GM19351 (cell line): ENCODE measurements around the gene FTMT.
"Not testable (repeated sequence)": the region's sequence is repeated elsewhere in the genome, so short reads cannot be mapped to it uniquely, and the experiment has no call there.

Source experiments
- ATAC-seq: cut with Tn5 transposase; IDR thresholded peaks from one replicate; pipeline ENCODE4 v1.9.1; 2021; ENCODE audit warnings: mild to moderate bottlenecking, moderate library complexity; ENCODE audit not compliant: unreplicated experiment

The FTMT gene

DNA sequence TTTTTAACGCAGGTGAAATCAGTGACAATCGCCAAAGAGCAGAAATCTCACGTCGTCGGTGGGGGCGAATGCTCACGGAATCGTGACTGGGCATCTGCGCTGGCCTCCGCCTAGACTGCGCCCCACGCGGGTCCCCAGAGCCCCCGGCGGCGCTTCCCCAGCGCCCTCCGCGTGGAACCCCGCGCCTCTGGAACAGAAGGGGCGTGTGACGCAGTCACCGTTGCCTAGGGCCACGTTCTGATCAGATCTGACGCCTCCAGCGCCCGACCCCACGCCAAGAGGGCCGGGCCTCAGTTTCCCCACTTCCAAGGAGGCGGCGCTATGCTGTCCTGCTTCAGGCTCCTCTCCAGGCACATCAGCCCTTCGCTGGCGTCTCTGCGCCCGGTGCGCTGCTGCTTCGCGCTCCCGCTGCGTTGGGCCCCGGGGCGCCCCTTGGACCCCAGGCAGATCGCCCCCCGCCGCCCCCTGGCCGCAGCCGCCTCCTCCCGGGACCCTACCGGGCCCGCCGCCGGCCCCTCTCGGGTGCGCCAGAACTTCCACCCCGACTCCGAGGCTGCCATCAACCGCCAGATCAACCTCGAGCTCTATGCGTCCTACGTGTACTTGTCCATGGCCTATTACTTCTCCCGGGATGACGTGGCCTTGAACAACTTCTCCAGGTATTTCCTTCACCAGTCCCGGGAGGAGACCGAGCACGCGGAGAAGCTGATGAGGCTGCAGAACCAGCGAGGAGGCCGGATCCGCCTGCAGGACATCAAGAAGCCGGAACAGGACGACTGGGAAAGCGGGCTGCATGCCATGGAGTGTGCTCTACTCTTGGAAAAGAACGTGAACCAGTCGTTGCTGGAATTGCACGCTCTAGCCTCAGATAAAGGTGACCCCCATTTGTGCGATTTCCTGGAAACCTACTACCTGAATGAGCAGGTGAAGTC lies at the start of gene FTMT:
FTMT (plus strand) TSS at position 240 of the 932 bp plus-strand sequence; CDS start at position 322, 82 bp downstream.
- ATAC-seq, result no peak

DNA sequence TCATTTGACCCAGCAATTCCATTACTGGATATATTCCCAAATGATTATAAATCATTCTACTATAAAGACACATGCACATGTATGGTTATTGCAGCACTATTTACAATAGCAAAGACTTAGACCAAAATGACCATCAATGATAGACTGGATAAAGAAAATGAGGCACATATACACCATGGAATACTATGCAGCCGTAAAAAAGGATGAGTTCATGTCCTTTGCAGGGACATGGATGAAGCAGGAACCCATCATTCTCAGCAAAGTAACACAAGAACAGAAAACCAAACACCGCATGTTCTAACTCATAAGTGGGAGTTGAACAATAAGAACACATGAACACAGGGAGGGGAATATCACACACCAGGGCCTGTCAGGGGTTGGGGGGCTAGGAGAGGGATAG lies 46.4 kb upstream of the FTMT start:
- not testable (repeated sequence) for ATAC-seq

DNA sequence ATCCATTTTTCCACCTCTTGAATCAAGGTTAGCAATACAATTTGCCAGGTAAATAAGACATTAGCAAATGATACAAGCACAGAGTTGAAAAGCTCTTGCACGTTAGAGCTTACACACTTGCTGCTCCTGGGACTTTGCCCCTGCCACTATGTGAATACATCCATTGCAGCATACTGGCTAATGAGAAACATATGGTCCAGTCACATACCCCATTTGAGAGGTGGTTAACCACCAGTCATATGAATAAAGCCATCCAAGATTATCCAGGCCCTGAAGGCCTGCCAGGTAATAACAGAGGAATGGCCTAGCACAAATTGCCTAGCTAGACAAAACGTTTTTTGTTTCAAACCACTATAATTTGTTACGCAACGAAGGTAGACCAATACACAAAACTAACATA lies 45.8 kb upstream of the FTMT start:
- no peak for ATAC-seq

DNA sequence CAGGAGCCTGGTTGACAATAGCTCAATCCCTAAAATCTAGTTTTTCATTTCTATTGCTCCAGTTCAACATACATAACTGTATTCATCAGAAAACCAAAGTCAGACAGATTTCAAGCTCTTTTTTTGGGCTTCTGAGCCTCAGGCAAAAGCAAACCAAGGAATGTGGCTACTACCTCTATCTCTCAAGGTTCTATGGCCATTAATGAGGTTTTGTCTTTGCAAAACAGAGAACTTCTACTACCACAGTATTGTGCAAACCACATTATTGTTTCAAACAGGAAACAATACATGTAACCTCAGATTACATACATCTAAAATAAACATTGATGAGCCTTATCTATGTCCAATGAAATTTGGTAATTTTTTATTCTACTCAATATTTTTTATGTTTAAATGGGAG lies 35.5 kb upstream of the FTMT start:
- ATAC-seq, result no peak

DNA sequence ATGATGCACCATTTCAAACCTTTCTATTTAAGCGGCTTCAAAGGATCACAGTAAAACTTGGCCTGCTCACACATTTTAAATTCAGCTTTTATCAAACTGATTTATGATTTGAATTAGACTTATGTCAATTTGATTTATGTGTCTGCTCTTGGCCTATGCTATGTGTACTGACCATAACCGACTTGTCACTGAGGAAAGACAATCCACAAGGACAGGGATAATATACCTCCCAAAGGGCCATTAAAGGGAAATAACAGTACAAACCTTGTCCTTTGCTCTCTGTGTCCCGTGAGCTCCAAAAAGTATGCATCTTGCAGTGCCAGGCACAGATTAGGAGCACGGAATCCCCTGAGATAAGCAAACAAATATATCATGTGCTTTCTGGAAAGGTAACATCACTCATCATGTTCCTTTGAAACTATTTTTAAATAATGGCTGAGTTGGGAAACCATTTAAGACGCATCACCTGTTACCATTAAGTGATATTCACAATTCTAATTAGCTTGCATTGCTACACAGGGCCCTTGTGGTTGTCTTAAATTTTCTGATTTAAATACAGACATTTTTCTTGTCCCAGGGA lies 31.9 kb upstream of the FTMT start:
- no peak for ATAC-seq

DNA sequence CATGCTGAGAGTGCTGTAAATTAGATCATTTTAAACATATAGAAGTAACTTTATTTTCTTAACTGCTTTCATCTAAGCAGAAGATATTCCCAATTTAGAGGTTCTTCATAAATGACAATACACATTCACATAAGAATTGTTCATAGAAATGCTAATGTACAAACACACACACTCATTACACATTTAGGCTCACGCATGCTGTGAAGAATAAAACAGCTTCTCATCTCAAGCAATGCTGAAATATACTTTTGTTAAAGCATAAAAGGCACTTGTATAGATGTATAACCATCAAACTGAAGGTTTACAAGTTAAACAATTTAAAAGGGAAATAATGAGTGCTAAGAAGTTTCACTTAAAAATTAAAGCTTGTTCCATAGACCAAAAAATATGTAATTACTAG lies 18.1 kb upstream of the FTMT start:
- no peak for ATAC-seq

DNA sequence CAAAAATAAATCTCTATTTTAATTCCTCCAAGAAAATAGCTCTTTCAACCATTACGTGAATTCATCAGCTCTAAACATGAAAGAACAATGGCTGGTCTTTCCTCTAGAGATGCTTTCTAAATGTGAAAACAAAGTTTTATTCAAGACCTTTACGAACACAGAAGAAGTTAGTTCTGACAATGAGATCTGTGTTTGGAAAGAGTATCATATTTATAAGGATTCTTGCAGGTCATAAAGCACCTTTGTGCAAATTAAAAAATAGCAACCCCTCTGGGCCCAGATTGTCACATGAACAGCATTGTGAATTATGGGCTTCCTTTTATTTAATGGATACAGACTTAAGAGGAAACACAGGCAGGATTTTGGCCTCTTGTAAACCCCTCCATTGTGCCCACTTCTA lies 17.7 kb upstream of the FTMT start:
- no peak for ATAC-seq

DNA sequence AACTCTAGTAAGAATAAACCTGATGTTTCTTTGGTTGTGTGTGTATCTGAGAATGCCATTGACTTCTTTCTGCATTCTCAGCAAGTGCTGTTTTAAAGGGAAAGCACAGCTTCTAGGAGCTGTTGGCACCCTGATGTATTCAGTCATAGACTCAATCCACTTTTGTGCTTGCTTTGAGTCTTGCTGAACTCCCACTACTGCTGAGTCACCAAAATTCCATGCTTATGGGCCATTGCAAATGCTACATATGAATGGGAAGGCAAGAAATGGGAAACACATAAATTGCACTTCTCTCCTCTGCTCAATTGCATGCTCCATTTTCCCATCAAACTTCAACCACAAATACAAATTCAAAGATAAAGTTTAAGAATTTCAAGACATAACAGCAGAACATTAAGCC lies 9.8 kb upstream of the FTMT start:
- ATAC-seq, result no peak

DNA sequence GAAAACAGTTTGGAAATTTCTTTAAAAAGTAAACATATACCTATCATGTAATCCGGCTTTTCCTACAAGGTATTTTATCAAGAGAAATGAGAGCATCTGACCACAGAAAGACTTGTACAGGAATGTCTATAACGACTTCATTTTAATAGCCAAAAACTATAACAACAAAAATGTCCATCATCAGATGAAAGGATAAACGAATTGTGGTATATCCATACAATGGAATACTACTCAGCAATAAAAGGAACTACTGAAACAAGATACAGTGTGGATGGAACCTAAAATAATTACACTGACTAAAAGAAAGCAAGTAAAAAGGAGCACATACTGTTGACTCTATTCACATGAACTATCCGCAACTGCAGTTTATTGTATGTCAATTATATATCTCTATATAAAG lies 1.4 kb upstream of the FTMT start:
- ATAC-seq, result no peak

DNA sequence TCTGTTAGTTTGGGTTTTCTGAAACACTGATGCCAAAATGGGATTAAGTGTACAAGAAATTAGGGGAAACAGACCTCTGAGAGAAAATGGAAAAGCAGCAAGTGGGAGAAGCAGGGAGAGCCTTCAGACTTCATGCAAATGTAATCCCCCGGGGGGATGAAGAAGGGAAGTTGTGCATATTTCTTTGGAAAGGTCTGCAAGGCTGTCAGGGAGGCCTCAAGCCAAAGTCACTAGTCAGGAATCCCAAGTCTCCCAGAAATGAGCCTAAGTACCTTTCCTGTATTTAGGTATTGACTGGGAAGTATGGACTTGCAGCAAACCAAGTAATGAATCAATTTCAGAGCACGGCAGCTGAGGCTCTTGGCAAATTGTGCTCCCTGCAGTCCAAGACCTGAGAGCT lies 2.2 kb downstream of the FTMT start:
- ATAC-seq, result no peak

DNA sequence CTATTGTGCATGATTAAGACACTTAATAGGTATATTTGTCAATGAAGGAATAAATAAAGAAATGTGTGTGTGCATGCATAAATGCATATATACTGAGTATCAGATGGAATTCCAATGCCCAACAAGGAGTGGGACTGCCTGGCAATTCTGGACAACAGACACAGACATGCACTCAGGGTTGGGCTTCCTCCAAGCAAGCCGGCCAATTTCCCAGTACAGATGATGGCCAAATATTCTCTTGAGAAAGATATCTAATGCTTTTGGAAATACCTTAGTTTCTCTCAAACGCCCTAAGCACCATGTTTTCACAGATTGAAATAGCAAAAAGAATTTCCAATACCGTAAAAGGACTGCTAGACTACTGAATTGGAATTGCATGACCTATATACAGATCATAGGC lies 11.1 kb downstream of the FTMT start:
- no peak for ATAC-seq

DNA sequence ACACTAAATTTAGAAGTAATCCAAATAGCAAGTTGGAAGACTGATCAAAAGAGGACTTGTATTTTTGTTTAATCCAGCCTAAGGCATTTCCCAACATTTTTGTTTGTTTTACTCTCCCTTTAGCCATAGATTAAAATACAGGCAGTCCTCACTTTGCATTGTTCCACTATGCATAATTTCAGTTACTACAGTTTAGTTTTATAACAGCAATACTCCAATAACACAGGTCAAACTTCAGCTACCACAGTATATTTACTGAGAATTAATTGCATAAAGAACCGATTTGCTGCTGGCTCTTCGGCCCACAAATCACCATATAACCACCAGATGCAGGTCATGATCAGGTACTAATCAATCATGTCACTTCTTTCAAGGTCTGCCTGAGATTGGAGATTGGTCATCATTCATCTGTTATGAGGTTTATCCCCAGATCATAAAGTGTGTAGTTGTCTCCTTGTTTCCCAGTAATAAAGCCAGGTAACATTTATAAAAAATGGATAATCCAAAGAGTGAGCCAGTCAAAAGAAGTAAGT lies 12.1 kb downstream of the FTMT start:
- ATAC-seq, result no peak

DNA sequence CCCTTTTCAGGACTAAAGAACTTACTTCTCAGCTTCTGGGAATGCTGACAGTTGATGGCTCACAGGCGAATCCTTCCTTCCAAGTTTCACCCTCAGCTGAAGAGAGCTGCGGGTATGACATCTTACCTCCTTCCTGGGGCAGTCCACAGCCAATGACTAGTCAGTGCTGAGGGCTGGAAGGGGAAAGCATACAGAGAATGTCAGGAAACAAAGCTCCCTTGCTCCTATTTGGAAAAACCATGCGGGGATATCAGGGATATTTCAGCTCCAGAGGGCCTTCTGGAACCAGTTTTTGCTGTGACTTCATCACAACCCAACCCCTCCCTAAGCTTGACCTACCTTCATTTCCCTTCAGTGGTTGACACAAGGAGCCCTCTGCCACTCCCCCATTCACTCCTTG lies 15.7 kb downstream of the FTMT start:
- no peak for ATAC-seq

DNA sequence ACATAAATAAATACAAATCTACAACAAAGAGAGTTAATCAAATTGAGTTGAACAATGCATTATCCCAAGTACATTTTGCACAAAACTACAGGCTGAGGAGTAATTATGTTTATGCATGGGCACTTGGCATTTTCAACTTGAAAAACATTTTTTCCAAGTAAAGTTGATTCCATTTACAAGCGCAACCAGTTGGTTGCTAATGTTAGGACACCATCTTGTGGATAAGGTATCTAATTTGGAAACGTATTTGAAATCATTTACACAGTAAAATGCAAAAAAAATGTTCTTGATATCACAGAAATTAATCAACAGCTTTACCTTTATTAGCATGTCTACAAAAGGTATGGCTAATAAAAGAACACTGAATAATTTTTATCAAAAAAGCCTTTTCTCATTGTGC lies 18.8 kb downstream of the FTMT start:
- no peak for ATAC-seq

DNA sequence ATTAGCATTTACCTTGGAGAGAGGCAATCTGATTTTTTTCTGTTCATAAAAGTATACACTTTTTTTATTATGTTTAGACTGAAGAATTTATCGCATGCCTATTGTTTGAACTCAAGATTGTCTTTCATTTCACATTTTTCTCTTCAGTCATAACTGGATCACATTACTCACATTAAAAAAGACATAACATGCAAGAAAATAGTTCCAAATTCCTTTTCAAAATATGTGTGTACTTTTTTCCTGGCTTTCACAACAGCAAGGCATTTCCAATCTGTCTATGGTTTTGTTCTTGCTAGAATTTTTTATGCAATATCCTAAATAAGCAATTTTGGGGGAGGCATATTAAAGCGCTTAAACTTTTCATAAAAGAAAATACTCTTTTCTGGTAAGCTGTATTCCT lies 21.2 kb downstream of the FTMT start:
- ATAC-seq, result no peak

DNA sequence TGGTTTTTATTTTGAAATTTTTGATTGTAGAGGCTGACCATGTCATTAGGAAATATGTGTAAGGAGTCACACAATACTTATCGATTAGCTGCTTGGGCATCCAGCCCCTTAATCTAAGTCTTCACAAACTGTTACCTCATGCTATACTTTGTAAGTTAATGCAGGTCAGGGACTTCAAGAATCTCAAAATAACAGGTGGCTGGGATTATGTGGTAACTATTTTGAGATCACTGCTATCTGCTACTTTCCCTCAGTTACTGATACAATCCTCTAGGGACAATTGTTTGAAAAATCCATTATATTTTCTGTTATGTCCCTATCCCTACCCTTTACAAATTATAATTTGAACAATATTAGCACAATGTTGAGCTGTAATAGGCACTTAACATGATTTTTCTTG lies 21.7 kb downstream of the FTMT start:
- no peak for ATAC-seq

DNA sequence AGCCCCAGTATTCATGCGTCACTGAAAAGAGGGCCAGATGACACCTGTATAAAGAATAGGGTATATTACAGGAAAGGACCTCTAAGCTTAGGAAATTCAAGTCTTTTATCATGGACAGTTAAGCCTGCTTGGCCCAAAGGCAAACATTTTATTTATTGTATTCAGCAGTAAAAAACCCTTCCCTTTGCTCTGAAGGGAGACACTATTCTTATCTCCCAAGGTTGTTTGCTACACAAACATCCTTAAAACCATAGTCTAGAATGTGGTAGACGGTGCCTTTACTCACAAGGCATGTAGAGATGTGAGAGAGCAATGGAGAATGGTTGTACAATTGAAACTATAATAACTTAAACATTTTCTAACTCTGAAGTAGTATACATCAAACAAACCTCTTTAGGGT lies 33.9 kb downstream of the FTMT start:
- ATAC-seq, result no peak

DNA sequence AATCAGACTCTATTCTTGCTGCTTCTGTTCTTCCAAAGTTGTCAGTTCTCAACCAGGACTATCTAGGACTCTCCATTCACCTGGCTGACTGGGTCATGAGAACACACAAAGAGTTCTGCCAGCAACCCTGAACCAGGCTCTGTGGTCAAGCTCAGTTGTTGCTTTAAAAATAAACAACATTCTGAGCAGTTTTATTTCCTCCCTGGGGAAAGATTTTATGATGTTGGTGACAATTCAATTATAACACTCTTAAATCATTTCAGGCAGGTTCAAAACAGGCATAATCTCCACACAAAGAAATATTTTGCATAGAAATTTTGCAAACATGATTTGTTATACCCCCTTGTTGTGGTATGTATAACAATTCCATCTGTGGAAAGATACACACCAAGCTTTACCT lies 36.0 kb downstream of the FTMT start:
- ATAC-seq, result no peak

DNA sequence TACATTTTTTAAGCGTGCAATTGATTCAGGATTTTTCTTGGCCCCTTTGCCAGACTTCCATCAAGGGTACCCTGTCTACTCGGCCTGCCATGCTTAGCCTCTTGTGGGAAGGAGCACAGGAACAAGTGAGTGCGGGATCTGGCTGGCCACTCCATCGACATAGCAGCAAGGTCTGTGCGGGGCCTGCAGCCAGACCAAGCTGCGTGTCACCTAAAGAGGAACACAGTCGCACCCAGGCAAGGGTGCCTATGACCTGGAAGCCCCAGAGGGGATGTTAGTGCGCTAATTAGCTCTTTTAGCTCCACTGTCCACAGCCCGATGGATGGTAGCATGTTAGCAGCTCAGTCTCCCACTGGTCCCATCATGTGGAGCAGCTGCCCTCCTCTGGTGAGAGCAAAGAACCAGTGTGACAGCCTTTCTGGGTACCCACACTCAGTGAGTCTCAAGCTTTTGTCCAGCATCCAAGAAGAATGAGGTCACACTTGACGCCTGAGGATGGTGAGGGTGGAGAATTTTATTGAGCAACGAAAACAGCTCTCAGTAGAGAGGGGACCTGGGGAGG lies 38.7 kb downstream of the FTMT start:
- ATAC-seq, result no peak

DNA sequence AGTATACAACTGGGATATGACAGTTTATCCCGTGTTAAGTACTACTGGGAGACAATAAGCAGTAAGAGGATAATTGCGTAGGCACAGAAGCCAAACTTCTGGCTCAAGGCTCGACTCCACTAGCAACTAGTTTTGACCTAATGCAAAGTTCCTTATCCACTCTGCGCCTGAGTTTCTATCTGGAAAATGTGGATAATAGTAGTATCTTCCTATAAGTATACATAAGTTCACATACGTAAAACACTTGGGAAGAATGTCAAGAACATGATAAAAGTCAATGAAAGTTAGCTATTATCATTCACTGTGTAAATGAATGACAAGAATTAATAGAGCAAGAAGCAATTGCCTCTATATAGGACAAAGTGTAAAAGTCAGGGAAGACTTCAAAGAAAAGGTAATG lies 45.7 kb downstream of the FTMT start:
- no peak for ATAC-seq

DNA sequence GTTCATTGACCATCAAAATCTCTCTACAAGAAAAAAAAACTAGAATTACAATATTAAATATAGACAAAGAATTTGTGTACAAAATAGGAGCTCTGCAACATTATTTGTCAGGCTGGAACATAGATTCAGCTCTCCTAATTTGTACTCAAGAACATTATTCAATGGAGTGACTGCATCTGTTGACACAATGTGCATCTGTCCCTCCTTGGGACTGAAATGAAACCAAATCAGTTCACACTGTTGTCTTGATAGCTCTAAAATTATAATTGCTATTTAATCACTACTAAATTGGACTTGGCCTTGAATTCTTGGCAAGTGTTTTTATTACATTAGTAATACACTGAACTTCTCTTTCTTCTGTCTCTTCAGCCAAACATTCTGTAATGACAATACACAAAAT lies 47.7 kb downstream of the FTMT start:
- ATAC-seq, result no peak
